Measurements from ENCODE around the gene TRAPPC12. TPM values are rescaled to one million over a fixed set of nuclear protein-coding genes. Genes with fewer than 3 reads are reported as not detected.

The TRAPPC12 gene
- total RNA-seq, 1 experiment from 2014 or later, result 77.0 TPM

DNA sequence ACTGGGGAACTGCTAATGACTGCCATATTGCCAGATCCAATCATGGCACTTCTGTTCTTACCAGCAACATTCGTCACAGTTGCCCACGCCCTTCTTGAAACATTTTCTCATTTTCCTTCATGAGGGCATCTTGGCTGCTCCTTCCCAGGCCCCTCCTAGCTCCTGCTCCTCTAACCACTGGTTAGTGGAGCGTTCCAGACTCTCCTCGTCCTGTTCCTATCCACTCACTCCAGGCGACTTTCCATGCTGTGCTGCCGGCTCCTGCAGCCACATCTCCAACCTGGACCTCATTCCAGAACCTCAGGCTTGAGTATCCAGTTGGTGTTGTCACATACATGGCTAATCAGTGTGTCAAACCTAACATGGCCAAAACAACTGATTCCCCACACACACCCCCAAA, 141.1 kb downstream of the TRAPPC12 start:
- Mint-ChIP-seq H3K4me3 (ENCODE audit: low read depth, unreplicated experiment) (peak overlapping the region; percentile 77), H3K36me3 (ENCODE audit: insufficient read depth, unreplicated experiment) (peaks cover 23% of the 10 kb centered on the region), H3K4me1 (ENCODE audit: low read depth, unreplicated experiment) (peaks cover 46% of the 10 kb centered on the region), H3K27me3 (ENCODE audit: unreplicated experiment) (no peaks in the 10 kb centered on the region), H3K27ac (ENCODE audit: unreplicated experiment) (peak overlapping the region; percentile 82), H3K9me3 (ENCODE audit: low read depth, unreplicated experiment) (no peaks in the 10 kb centered on the region)
- intact Hi-C loops (cut with micrococcal nuclease; ENCODE audit: unreplicated experiment), result no loop called here
- CTCF ChIA-PET, result no interaction called here
- no TSS peak for BruUV-seq (replicated peaks)
- DNase-seq, result no peak
- TF ChIP-seq, protein P1, sequence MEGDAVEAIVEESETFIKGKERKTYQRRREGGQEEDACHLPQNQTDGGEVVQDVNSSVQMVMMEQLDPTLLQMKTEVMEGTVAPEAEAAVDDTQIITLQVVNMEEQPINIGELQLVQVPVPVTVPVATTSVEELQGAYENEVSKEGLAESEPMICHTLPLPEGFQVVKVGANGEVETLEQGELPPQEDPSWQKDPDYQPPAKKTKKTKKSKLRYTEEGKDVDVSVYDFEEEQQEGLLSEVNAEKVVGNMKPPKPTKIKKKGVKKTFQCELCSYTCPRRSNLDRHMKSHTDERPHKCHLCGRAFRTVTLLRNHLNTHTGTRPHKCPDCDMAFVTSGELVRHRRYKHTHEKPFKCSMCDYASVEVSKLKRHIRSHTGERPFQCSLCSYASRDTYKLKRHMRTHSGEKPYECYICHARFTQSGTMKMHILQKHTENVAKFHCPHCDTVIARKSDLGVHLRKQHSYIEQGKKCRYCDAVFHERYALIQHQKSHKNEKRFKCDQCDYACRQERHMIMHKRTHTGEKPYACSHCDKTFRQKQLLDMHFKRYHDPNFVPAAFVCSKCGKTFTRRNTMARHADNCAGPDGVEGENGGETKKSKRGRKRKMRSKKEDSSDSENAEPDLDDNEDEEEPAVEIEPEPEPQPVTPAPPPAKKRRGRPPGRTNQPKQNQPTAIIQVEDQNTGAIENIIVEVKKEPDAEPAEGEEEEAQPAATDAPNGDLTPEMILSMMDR (IDR thresholded peaks at IDR 0.05; ENCODE audit: unreplicated experiment), result no peak

DNA sequence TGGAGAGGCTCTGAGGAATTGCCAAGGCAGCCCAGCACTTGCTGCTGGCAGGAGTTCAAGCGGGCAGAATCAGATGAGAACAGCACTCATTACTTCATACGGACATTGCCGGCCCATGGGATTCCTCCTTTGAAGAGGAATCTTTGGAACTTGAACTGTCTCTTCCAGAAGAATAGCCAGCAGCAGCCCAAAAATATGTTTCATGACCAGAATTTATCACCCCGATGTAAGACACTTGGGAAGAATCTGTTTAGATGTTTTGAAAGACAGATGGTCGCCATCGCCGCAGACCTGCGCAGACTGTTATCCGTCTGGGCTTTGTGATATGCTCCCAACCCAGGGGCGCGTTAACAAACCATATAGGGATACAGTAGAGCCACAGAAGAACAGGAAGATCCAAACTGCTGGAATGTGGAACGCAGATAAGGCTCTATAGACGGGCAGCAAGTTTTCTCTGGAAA, 143.5 kb downstream of the TRAPPC12 start:
- no peak for DNase-seq
- Mint-ChIP-seq H3K27ac (ENCODE audit: unreplicated experiment) (no peak overlapping the region), H3K36me3 (ENCODE audit: insufficient read depth, unreplicated experiment) (peaks cover 23% of the 10 kb centered on the region), H3K4me1 (ENCODE audit: low read depth, unreplicated experiment) (peaks cover 33% of the 10 kb centered on the region), H3K27me3 (ENCODE audit: unreplicated experiment) (no peaks in the 10 kb centered on the region), H3K9me3 (ENCODE audit: low read depth, unreplicated experiment) (no peaks in the 10 kb centered on the region), H3K4me3 (ENCODE audit: low read depth, unreplicated experiment) (no peak overlapping the region)
- TF ChIP-seq, protein P1 (IDR thresholded peaks at IDR 0.05; ENCODE audit: unreplicated experiment), result no peak
- intact Hi-C loops (cut with micrococcal nuclease; ENCODE audit: unreplicated experiment), result no loop called here
- BruUV-seq (replicated peaks), result no TSS peak
- CTCF ChIA-PET, result no interaction called here

DNA sequence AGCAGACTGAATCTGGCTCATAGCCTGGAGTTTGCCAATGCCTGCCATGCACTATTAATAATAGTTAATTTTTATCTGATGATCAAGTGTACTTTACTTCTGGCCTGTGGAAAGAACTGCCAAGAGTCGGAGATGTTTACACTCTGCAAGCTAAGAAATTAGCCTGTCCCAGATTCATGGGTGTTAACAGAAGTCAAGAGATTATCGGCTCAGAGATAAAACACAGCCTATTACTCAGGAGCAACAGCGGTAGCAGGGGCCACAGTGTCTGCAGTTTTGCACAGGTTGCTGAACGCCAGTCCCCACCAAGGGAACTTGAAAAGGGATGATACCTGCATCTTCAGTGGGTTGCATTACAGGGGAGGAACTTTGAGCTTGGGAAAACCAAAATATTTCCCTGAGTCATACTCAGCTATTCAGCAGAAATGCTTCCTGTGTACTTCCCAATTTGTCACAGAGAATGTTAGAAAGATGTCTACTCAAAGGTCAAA, 144.1 kb downstream of the TRAPPC12 start:
- intact Hi-C loops (cut with micrococcal nuclease; ENCODE audit: unreplicated experiment), result no loop called here
- Mint-ChIP-seq H3K4me1 (ENCODE audit: low read depth, unreplicated experiment) (peaks cover 33% of the 10 kb centered on the region), H3K9me3 (ENCODE audit: low read depth, unreplicated experiment) (no peaks in the 10 kb centered on the region), H3K4me3 (ENCODE audit: low read depth, unreplicated experiment) (no peak overlapping the region), H3K27ac (ENCODE audit: unreplicated experiment) (no peak overlapping the region), H3K36me3 (ENCODE audit: insufficient read depth, unreplicated experiment) (peaks cover 17% of the 10 kb centered on the region), H3K27me3 (ENCODE audit: unreplicated experiment) (no peaks in the 10 kb centered on the region)
- CTCF ChIA-PET, result no interaction called here
- no TSS peak for BruUV-seq (replicated peaks)
- TF ChIP-seq, protein P1 (IDR thresholded peaks at IDR 0.05; ENCODE audit: unreplicated experiment), result no peak
- DNase-seq, result no peak

DNA sequence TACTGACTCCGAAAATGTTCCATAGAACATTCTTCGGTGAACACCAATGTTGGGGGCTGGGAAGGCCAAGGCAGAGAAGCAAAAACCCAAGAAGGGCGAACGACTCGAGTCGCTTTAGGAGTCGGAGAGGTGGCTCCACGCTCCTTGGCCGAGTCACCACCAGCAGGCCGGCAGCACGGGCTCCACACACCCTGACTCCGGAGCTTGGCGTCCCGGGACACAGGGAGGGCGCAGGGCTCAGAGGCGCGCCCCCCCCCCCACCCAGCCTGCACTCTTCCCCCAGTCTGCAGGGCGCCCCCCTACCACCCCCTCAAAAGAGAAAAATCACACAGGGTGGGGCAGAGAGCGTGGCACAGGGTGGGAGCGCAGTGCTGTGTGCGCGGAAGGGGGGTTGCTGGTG, 147.4 kb downstream of the TRAPPC12 start:
- H3K4me3 Mint-ChIP-seq (ENCODE audit: low read depth, unreplicated experiment), result no peak overlapping the region
- H3K36me3 Mint-ChIP-seq (ENCODE audit: insufficient read depth, unreplicated experiment), result no peaks in the 10 kb centered on the region
- no peaks in the 10 kb centered on the region for H3K9me3 Mint-ChIP-seq (ENCODE audit: low read depth, unreplicated experiment)
- TF ChIP-seq, protein P1 (IDR thresholded peaks at IDR 0.05; ENCODE audit: unreplicated experiment), result no peak
- no TSS peak for BruUV-seq (replicated peaks)
- intact Hi-C loops (cut with micrococcal nuclease; ENCODE audit: unreplicated experiment), result no loop called here
- no peak for DNase-seq
- H3K4me1 Mint-ChIP-seq (ENCODE audit: low read depth, unreplicated experiment), result peaks cover 10% of the 10 kb centered on the region
- no peaks in the 10 kb centered on the region for H3K27me3 Mint-ChIP-seq (ENCODE audit: unreplicated experiment)
- no peak overlapping the region for H3K27ac Mint-ChIP-seq (ENCODE audit: unreplicated experiment)
- CTCF ChIA-PET, result no interaction called here
